Activated naive CD8-positive, alpha-beta T cell treated with anti-CD3 and anti-CD28 coated beads, Interleukin-2, amount 50 U/mL, for 16 hours (primary cell): Measurements from ENCODE around the gene AMACR.
"Not testable (repeated sequence)": the region's sequence is repeated elsewhere in the genome, so short reads cannot be mapped to it uniquely, and the experiment has no call there.

Source experiments
- DNase-seq: peaks from one replicate; pipeline ENCODE4 v3.0.0-alpha.2; 2020; ENCODE audit warnings: low read depth, low spot score

The AMACR gene

DNA sequence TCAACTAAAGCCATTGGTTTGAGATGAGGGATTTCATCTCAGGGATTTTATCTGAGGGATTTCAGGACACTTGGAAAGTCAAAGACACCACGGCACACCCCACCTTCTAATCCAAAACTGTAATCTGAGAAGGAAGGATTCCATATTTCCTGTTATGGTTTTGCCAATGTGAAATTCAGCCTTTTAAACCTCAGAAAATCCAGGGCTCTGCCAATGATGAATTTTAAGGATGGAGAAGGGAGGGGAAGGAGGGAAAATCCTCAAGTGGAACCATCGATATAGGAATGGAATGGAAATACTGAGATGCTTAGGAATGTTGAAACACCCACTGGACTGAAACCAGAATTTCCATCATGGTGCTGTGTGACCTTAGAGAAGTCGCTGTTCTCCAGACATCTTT lies 29.9 kb upstream of the AMACR start:
- no peak for DNase-seq

DNA sequence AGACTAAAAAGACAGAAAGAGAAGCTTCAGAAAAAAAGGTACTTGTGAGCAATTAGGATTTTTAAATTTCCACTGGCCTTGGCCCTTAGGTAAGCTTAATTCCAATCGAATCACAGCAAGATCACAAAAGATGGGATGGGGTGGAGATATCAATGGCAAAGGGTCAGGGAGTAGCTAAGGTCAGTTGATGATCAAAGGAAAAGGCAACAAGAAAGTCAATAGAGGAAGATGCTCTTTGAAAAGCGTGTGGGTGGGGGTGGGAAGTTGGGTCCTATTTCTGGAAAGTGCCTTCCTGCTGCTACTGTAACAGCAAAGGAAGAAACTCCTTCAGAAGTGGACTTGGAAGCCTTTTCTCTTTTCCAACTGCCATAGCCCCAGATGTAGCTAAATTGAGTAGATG lies 27.9 kb upstream of the AMACR start:
- no peak for DNase-seq

GRCh38 chr5:34034534-34035327 lies 26.9 kb upstream of the AMACR start:
- no peak for DNase-seq

GRCh38 chr5:34031966-34032365 lies 24.1 kb upstream of the AMACR start:
- no peak for DNase-seq

- DNase-seq = no peak
Observed at GRCh38 chr5:34031117-34031516, 23.3 kb upstream of the AMACR start.

DNA sequence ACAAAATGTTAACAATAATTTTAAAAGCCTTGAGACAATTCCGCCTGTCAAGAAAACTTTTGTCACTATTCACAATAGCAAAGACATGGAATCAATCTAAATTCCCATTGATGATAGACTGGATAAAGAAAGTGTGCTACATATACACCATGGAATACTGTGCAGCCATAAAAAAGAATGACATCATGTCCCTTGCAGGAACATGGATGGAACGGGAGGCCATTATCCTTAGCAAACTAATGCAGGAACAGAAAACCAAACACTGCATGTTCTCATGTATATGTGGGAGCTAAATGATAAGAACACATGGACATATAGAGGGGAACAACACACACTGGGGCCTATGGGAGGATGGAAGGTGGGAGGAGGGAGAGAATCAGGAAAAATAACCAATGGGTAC lies 22.7 kb upstream of the AMACR start:
- not testable (repeated sequence) for DNase-seq

DNA sequence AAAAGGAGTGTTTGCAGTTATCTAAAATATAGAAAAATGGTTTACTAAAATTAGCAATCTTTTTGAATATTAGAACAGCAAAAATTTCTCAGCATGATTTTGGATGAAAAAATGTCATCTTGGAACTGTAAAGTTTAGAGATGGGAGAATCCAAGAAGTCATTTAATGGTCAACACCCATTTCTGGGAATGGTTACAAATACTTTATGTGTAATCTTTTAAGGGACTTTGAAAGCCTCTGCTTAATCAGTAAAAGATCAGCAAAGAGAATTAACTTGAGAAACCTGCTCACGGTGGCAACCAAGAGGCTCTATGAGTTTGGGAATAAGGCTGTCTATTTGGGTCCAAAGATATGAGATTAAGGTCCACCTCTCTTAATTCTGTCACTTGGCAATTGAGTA lies 22.2 kb upstream of the AMACR start:
- no peak for DNase-seq

DNA sequence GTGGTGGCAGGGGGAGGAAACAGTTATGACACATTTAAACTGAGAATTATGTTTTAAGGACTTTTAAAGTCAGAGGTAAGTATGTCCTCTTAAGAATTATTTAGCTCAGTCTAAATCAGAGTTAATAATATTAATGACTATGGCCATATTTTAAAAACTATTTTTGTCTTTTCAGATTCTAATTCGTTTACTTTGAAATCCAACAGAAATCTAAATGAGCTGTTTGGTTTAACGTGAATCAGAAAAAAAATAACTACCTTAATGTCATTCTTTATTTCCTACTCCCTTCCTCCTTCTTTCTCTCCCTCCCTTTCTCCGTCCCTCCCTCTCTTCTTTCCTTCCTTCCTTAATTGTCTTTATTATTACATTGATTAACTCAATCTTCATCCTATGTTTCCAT lies 20.5 kb upstream of the AMACR start:
- DNase-seq = no peak

GRCh38 chr5:34026089-34026761 lies 18.4 kb upstream of the AMACR start:
- no peak for DNase-seq

GRCh38 chr5:34022121-34022705 lies 14.4 kb upstream of the AMACR start:
- no peak for DNase-seq

DNA sequence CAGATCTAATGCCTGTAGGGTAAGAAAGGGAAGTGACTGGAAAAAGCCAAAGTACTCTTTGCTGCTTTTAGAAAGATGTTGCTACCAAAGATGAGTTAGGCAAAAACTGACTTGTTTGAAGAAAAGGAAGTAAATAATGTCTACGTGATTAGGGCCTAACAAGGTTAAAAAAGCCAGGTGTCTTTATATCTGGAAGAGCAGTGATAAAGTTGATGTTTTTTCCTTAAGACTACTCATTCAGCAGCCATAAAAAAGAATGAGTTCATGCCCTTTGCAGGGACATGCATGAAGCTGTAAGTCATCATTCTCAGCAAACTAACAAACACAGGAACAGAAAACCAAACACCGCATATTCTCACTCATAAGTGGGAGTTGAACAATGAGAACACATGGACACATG lies 13.5 kb upstream of the AMACR start:
- no peak for DNase-seq

DNA sequence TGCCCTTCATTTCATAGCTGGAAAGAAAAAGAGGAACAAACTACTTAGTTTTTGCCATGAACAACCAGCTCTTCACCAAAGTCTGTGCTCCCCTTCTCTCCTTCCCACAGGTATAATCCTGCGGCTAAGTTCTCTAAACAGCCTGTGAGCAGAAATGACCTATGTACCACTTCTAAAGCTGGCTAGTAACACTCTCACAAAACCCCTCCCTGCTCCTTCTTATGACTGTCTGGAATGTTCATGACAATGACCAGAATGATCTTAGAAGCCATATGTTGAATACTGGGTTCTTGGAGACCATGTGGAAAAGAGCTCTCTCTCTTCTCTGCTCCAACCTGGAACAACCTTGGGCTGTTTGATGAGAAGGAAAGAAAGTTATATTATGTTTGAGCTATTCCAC lies 12.9 kb upstream of the AMACR start:
- no peak for DNase-seq

GRCh38 chr5:34017254-34017653 lies 9.4 kb upstream of the AMACR start:
- DNase-seq = no peak

DNA sequence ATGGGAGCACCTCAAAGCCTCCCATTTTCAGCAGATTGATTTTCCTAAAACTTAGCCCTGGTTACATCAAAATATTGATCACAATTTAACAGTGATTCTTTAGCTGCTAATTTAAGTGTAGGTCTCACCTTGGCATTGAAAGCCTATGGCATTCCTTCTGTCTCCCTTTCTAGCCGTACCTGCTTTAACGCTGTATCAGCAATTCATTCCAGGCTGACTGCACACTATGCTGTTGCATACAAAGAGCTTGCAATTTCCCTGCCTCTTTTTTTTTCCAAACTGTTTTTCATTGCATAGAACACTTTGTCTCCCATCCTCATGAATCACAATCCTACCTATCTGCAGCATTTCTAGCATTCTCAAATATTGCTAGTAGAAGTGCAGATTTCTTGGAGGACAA lies 8.9 kb upstream of the AMACR start:
- DNase-seq = no peak

DNA sequence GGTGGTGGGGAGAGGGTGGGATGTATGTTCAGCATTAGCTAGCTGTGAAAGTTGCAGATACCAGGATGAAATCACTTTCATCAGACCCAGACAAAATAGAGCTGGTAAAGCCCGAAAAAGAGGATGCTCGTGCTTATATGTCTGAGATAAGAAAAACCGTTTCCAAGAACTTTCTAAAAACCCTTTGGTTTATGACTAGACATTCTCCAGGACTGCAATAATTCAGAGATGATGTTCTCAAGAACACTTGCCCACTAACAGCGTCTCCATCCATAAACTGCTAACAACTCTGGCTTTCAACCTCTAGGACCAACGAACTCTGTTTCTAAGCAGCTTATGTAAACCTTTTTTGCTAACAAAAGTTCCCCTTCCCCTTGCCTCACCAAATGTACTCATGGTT lies 8.4 kb upstream of the AMACR start:
- no peak for DNase-seq

DNA sequence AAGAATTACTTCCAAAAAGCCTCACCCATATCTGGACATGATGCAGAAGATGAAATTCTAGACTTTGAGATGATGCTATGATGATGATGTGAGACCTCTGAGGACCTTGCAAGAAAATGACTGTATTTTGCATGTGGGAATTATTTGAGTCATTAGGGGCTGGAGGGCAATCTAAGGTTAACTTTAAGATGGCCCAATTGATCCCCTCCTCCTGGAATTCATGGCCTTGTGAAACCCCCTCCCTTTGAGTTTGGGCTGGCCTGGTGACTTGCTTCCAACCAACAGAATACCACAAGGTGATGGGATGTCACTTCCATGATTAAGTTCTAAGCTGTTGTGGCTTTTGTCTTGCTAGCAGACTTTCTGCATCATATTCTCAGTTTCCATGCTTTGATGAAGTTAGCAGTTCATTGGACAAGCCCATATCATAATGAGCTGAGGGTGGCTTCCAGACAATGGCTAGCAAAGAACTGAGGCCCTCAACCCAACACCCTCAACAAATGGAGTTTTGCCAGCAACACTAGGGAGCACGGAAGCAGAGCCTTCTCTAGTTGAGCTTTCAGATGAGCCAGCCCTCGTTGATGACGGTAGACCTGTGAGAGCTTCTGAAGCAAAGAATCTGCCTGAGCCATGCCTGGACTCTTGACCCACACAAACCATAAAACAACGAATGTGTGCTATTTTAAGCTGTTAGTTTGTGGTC lies 7.4 kb upstream of the AMACR start:
- no peak for DNase-seq

DNA sequence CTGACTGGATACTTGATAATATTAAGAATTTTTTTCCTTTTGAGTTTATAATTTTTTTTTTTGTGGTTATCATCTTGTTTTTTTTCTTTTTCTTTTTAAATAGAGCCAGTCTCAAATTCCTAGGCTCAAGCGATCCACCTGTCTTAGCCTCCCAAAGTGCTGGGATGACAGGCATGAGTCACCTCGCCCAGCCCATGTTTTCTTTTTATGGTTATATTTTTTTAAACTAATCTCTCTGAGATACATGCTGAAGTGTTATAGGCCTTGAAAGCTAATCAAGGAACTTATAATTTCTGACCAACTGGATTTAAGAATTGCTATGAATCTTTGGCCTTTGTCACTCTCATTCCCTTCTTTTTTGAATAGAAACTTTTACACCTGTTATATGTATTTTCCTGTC lies 6.8 kb upstream of the AMACR start:
- no peak for DNase-seq

DNA sequence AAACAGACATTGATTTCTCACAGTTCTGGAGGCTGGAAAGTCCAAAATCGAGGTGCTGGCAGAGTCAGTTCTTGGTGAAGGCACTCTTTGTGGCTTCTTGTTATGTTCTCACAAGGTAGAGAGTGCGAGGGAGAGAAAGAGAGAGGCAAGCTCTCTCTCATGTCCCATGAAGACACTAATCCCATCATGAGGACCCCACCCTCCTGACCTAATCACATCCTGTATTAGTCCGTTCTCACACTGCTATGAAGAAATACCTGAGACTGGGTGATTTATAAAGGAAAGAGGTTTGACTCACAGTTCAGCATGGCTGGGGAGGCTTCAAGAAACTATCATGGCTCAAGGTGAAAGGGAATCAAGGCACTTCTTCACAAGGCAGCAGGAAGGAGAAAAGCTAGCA lies 5.7 kb upstream of the AMACR start:
- no peak for DNase-seq

DNA sequence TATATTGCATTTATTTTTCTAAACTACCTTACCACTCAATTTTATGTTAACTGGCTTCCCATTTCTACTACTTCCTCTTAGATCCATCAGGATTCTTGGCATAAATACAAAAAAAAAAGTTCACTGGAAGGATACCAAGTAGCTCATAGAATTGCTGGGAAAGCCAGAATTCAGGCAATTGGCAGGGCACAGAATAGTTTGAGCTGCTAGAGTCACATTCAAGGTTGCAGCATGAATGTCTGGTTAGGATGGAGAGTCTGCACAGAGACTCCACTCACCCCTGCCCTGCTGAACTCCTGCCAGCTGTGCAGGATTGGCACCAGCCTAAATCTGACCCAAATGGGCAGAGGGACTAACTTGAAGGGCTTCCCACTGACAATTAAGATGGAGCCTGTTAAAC lies 4.9 kb upstream of the AMACR start:
- DNase-seq = no peak

DNA sequence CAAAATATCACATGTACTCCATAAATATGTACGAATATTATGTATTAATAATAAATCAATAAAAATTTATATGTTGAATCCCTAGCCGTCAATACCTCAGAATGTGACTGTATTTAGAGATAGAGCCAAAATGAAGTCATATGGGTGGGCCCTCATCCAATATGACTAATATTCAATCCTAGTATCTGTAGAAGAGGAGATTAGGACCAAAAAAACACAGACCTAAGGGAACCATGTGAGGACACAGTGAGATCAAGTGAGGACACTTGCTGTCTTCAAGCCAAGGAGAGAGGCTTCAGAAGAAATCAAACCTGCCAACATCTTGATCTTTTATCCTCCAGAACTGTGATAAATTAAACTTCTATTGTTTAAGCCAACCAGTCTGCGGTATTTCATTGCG lies 3.7 kb upstream of the AMACR start:
- DNase-seq = no peak

GRCh38 chr5:34010146-34010545 lies 2.3 kb upstream of the AMACR start:
- not testable (repeated sequence) for DNase-seq

DNA sequence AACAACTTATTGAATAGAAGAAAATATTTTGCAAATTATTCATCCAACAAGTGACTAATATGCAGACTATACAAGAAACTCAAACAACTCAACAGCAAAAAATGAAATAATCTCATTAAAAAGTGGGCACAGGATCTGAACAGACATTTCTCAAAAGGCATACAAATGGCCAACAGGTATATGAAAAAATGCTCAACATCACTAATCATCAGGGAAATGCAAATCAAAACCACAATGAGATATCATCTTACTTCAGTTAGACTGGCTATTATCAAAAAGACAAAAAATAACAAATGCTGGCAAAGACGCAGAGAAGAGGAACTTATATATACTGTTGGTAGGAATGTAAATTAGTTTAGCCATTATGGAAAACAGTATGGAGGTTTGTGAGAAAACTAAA lies 1.8 kb upstream of the AMACR start:
- DNase-seq = no peak

DNA sequence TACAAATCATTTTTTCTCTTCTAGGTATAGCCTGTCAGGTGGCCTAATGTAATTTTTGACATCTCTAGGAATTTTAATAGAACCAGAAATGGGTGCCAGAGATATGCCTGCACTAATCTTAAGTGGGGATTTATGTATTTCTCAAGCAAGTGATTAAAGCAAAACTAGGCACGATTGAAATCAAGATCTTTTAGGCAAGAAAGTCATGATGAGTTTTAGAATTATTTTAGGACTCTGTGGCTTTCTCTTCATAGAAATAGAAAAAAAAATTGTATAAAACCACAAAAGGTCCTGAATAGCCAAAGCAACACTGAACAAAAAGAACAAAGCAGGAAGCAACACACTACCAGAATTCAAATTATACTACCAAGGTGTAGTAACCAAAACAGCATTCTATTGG lies 952 bp upstream of the AMACR start:
- no peak for DNase-seq
